ENCODE results near the gene FLYWCH1.

Gene FLYWCH1

GRCh38 chr16:2874032-2874911 is 37.5 kb upstream of the FLYWCH1 start:
- TF ChIP-seq CTCF (conservative IDR thresholded peaks at IDR 0.05; ENCODE audit: low read length), result no peak
- no peak overlapping the region for H3K4me3 ChIP-seq (ENCODE audit: low read length)
- DNase-seq (ENCODE audit: low read depth), result no peak

- DNase-seq (ENCODE audit: low read depth), result peak; percentile 72
- TF ChIP-seq CTCF (conservative IDR thresholded peaks at IDR 0.05; ENCODE audit: low read length), result peak; percentile 77
- H3K4me3 ChIP-seq (ENCODE audit: low read length), result no peak overlapping the region
Observed at GRCh38 chr16:2874912-2875362, 36.8 kb upstream of the FLYWCH1 start.

- no peak overlapping the region for H3K4me3 ChIP-seq (ENCODE audit: low read length)
- TF ChIP-seq CTCF (conservative IDR thresholded peaks at IDR 0.05; ENCODE audit: low read length), result no peak
- no peak for DNase-seq (ENCODE audit: low read depth)
Observed at GRCh38 chr16:2879854-2880508, 31.8 kb upstream of the FLYWCH1 start.

- peak overlapping the region; percentile 83 for H3K4me3 ChIP-seq (ENCODE audit: low read length)
- DNase-seq (ENCODE audit: low read depth), result no peak
- no peak for TF ChIP-seq CTCF (conservative IDR thresholded peaks at IDR 0.05; ENCODE audit: low read length)
Observed at GRCh38 chr16:2881783-2882649, 29.7 kb upstream of the FLYWCH1 start.

- peak; percentile 99 for DNase-seq (ENCODE audit: low read depth)
- peak within 1 kb of the TSS; percentile 83 for H3K4me3 ChIP-seq (ENCODE audit: low read length)
- TF ChIP-seq CTCF (conservative IDR thresholded peaks at IDR 0.05; ENCODE audit: low read length), result no peak
Observed at GRCh38 chr16:2882650-2883457, 28.9 kb upstream of the FLYWCH1 start, which contains the start of gene FLYWCH2. Gene FLYWCH2, plus strand, starts transcription at chr16:2883215. Its CDS starts 13,235 bp downstream, at chr16:2896450.

GRCh38 chr16:2883458-2883908 is 28.2 kb upstream of the FLYWCH1 start:
- no peak for DNase-seq (ENCODE audit: low read depth)
- TF ChIP-seq CTCF (conservative IDR thresholded peaks at IDR 0.05; ENCODE audit: low read length), result no peak
- peak overlapping the region; percentile 83 for H3K4me3 ChIP-seq (ENCODE audit: low read length)
